ENCODE results near the gene INKA2.

INKA2 gene

DNA sequence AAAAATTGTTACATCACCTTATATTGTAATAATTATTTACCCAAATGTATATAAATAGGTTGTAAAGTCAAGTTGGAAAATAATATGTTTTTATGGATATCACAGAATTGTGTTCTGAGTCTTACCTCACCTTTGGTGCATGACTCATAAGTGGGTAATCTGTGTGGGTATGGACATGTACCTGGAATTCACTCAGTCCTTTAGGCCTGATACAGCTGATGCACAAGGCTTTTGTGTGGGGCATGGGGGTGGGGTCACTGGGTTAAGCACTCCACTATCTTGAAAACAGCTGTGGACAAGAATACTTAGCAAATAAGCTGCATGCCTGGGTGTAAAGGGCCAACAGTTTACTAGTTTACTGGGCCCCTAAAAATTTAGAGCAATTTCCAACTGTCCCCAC is 34.4 kb downstream of the INKA2 start:
- no peak for TF ChIP-seq CTCF (IDR thresholded peaks at IDR 0.05; ENCODE audit: low read depth, low read length, missing control alignments)
- H3K4me3 ChIP-seq (replicated peaks; ENCODE audit: low read depth, low read length): no peak overlapping the region
- no peak for DNase-seq (ENCODE audit: extremely low read depth, low read depth)

- DNase-seq (ENCODE audit: extremely low read depth, low read depth): no peak
- TF ChIP-seq CTCF (IDR thresholded peaks at IDR 0.05; ENCODE audit: low read depth, low read length, missing control alignments): no peak
Observed at GRCh38 chr1:111704240-111704639, 35.0 kb downstream of the INKA2 start.

GRCh38 chr1:111702504-111703050 is 36.6 kb downstream of the INKA2 start:
- no peak for TF ChIP-seq CTCF (IDR thresholded peaks at IDR 0.05; ENCODE audit: low read depth, low read length, missing control alignments)
- H3K4me3 ChIP-seq (replicated peaks; ENCODE audit: low read depth, low read length): no peak overlapping the region
- no peak for DNase-seq (ENCODE audit: extremely low read depth, low read depth)

More at GRCh38 chr1:111704240-111704639, 35.0 kb downstream of the INKA2 start:
- no peak overlapping the region for H3K4me3 ChIP-seq (replicated peaks; ENCODE audit: low read depth, low read length)

DNA sequence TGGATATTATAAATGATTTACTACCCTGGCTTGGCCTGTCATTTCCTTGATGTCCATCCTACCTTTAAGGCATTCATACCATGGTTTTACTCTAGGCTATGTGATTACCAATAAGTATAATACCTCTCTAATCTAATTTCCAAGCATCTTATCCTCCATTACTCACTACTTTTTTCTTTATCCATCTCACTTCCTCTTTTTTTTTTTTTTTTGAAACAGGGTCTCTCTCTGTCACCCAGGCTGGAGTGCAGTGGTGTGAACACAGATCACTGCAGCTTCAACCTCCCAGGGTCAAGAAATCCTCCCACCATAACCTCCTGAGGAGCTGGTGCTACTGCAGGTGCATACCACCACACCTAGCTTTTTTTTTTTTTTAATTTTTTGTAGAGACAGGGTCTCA is 39.9 kb downstream of the INKA2 start:
- H3K4me3 ChIP-seq (replicated peaks; ENCODE audit: low read depth, low read length): no peak overlapping the region
- no peak for DNase-seq (ENCODE audit: extremely low read depth, low read depth)
- no peak for TF ChIP-seq CTCF (IDR thresholded peaks at IDR 0.05; ENCODE audit: low read depth, low read length, missing control alignments)

GRCh38 chr1:111696330-111696729 is 42.9 kb downstream of the INKA2 start:
- no peak overlapping the region for H3K4me3 ChIP-seq (replicated peaks; ENCODE audit: low read depth, low read length)
- DNase-seq (ENCODE audit: extremely low read depth, low read depth): no peak
- no peak for TF ChIP-seq CTCF (IDR thresholded peaks at IDR 0.05; ENCODE audit: low read depth, low read length, missing control alignments)

GRCh38 chr1:111695801-111696200 is 43.4 kb downstream of the INKA2 start:
- H3K4me3 ChIP-seq (replicated peaks; ENCODE audit: low read depth, low read length): no peak overlapping the region
- DNase-seq (ENCODE audit: extremely low read depth, low read depth): no peak
- no peak for TF ChIP-seq CTCF (IDR thresholded peaks at IDR 0.05; ENCODE audit: low read depth, low read length, missing control alignments)

GRCh38 chr1:111691886-111692285 is 47.3 kb downstream of the INKA2 start:
- DNase-seq (ENCODE audit: extremely low read depth, low read depth): no peak
- no peak for TF ChIP-seq CTCF (IDR thresholded peaks at IDR 0.05; ENCODE audit: low read depth, low read length, missing control alignments)
- H3K4me3 ChIP-seq (replicated peaks; ENCODE audit: low read depth, low read length): no peak overlapping the region
